ENCODE data around the gene TMEM106C. TPM values are rescaled to one million over a fixed set of nuclear protein-coding genes. Genes with fewer than 3 reads are reported as not detected.

The TMEM106C gene
- total and polyA plus RNA-seq, 7 experiments from 2014 or later = 20.7 to 120 (median 34.7) TPM

GRCh38 chr12:48007206-48007605, 43.8 kb downstream of the TMEM106C start:
- Mint-ChIP-seq H3K4me3 (no peak overlapping the region), H3K9me3 (peaks cover 0 to 1% (median 0%) of the 10 kb centered on the region in 11 donors), H3K27ac (no peak overlapping the region), H3K36me3 (no peaks in the 10 kb centered on the region), H3K4me1 (peaks cover 14 to 29% (median 26%) of the 10 kb centered on the region in 7 donors), H3K27me3 (peaks cover 69 to 87% (median 77%) of the 10 kb centered on the region in 5 donors)
- H3K9me3 ChIP-seq (ENCODE audit: control insufficient read depth in 2 of 3, low read length in 3 of 3) = no peaks in the 10 kb centered on the region
- no peak overlapping the region for H3K27ac ChIP-seq (ENCODE audit: low read depth, low read length)
- no peak overlapping the region for H3K4me3 ChIP-seq (ENCODE audit: low read length)
- no peak for DNase-seq
- no peak for ATAC-seq
- intact Hi-C loops (cut with micrococcal nuclease) = loop anchor here in 1 of 2 donors (10.0 kb wide), 1 partner anchor 608 kb away; no protein-coding TSS in a partner anchor
- peaks cover 25 to 33% of the 10 kb centered on the region in 2 donors for H3K27me3 ChIP-seq (ENCODE audit: control insufficient read depth in 2 of 2, insufficient read depth in 2 of 2, low read length in 2 of 2)
- ChIA-PET POLR2A (no interaction called here), CTCF (no interaction called here)
- H3K4me1 ChIP-seq (ENCODE audit: control insufficient read depth in 2 of 2, insufficient read depth in 2 of 2, low read length in 2 of 2) = peaks cover 25 to 32% of the 10 kb centered on the region in 2 donors
- H3K36me3 ChIP-seq (ENCODE audit: control insufficient read depth in 2 of 3, insufficient read depth in 3 of 3, low read length in 3 of 3) = no peaks in the 10 kb centered on the region

- no peak for ATAC-seq
- H3K4me1 ChIP-seq (ENCODE audit: control insufficient read depth in 2 of 2, insufficient read depth in 2 of 2, low read length in 2 of 2) = peaks cover 13 to 21% of the 10 kb centered on the region in 2 donors
- Mint-ChIP-seq H3K4me1 (peaks cover 6 to 17% (median 14%) of the 10 kb centered on the region in 7 donors), H3K27ac (no peak overlapping the region), H3K4me3 (no peak overlapping the region), H3K27me3 (peaks cover 62 to 85% (median 73%) of the 10 kb centered on the region in 5 donors), H3K36me3 (no peaks in the 10 kb centered on the region), H3K9me3 (peaks cover 0 to 1% (median 0%) of the 10 kb centered on the region in 11 donors)
- intact Hi-C loops (cut with micrococcal nuclease) = loop anchor here in 1 of 2 donors (10.0 kb wide), 1 partner anchor 606 kb away; no protein-coding TSS in a partner anchor
- no peaks in the 10 kb centered on the region for H3K36me3 ChIP-seq (ENCODE audit: control insufficient read depth in 2 of 3, insufficient read depth in 3 of 3, low read length in 3 of 3)
- peaks cover 15 to 23% of the 10 kb centered on the region in 2 donors for H3K27me3 ChIP-seq (ENCODE audit: control insufficient read depth in 2 of 2, insufficient read depth in 2 of 2, low read length in 2 of 2)
- H3K4me3 ChIP-seq (ENCODE audit: low read length) = no peak overlapping the region
- H3K27ac ChIP-seq (ENCODE audit: low read depth, low read length) = no peak overlapping the region
- CTCF ChIA-PET = no interaction called here
- H3K9me3 ChIP-seq (ENCODE audit: control insufficient read depth in 2 of 3, low read length in 3 of 3) = no peaks in the 10 kb centered on the region
- POLR2A ChIA-PET = interaction anchor here (1.2 kb wide), 1 partner anchor 10 kb away, joined by 3 read pairs; no protein-coding TSS in a partner anchor
- no peak for DNase-seq
Observed at GRCh38 chr12:48008349-48008748, 45.0 kb downstream of the TMEM106C start.

- Mint-ChIP-seq H3K27me3 (peaks cover 56 to 84% (median 67%) of the 10 kb centered on the region in 5 donors), H3K4me3 (no peak overlapping the region), H3K4me1 (peaks cover under 1 to 11% (median 9%) of the 10 kb centered on the region in 7 donors), H3K36me3 (no peaks in the 10 kb centered on the region), H3K9me3 (peaks cover 0 to 1% (median 0%) of the 10 kb centered on the region in 11 donors), H3K27ac (no peak overlapping the region)
- Histone ChIP-seq H3K9me3 (ENCODE audit: control insufficient read depth in 2 of 3, low read length in 3 of 3) (no peaks in the 10 kb centered on the region), H3K4me1 (ENCODE audit: control insufficient read depth in 2 of 2, insufficient read depth in 2 of 2, low read length in 2 of 2) (peaks cover 7 to 15% of the 10 kb centered on the region in 2 donors), H3K36me3 (ENCODE audit: control insufficient read depth in 2 of 3, insufficient read depth in 3 of 3, low read length in 3 of 3) (no peaks in the 10 kb centered on the region), H3K27ac (ENCODE audit: low read depth, low read length) (no peak overlapping the region), H3K27me3 (ENCODE audit: control insufficient read depth in 2 of 2, insufficient read depth in 2 of 2, low read length in 2 of 2) (peaks cover 13 to 17% of the 10 kb centered on the region in 2 donors), H3K4me3 (ENCODE audit: low read length) (no peak overlapping the region)
- no peak for ATAC-seq
- ChIA-PET CTCF (no interaction called here), POLR2A (interaction anchor here (1.2 kb wide), 1 partner anchor 10 kb away, joined by 3 read pairs; no protein-coding TSS in a partner anchor)
- no peak for DNase-seq
- intact Hi-C loops (cut with micrococcal nuclease) = loop anchor here in 1 of 2 donors (10.0 kb wide), 1 partner anchor 606 kb away; no protein-coding TSS in a partner anchor
Observed at GRCh38 chr12:48008950-48009349, 45.6 kb downstream of the TMEM106C start.

GRCh38 chr12:48009471-48009870, 46.1 kb downstream of the TMEM106C start:
- H3K27me3 ChIP-seq (ENCODE audit: control insufficient read depth in 2 of 2, insufficient read depth in 2 of 2, low read length in 2 of 2) = peaks cover 13% of the 10 kb centered on the region in 2 donors
- no peak overlapping the region for H3K27ac ChIP-seq (ENCODE audit: low read depth, low read length)
- ChIA-PET CTCF (no interaction called here), POLR2A (interaction anchor here (1.2 kb wide), 1 partner anchor 11 kb away, joined by 3 read pairs; no protein-coding TSS in a partner anchor)
- ATAC-seq (no peak), DNase-seq (no peak)
- peaks cover 56 to 86% (median 70%) of the 10 kb centered on the region in 5 donors for H3K27me3 Mint-ChIP-seq
- no peaks in the 10 kb centered on the region for H3K36me3 ChIP-seq (ENCODE audit: control insufficient read depth in 2 of 3, insufficient read depth in 3 of 3, low read length in 3 of 3)
- H3K4me3 Mint-ChIP-seq = no peak overlapping the region
- H3K27ac Mint-ChIP-seq = no peak overlapping the region
- H3K9me3 Mint-ChIP-seq = peaks cover 0 to 1% (median 0%) of the 10 kb centered on the region in 11 donors
- no peaks in the 10 kb centered on the region for H3K36me3 Mint-ChIP-seq
- peaks cover 0 to 11% (median 9%) of the 10 kb centered on the region in 7 donors for H3K4me1 Mint-ChIP-seq
- no peak overlapping the region for H3K4me3 ChIP-seq (ENCODE audit: low read length)
- intact Hi-C loops (cut with micrococcal nuclease) = loop anchor here in 1 of 2 donors (10.0 kb wide), 1 partner anchor 605 kb away; no protein-coding TSS in a partner anchor
- H3K9me3 ChIP-seq (ENCODE audit: control insufficient read depth in 2 of 3, low read length in 3 of 3) = no peaks in the 10 kb centered on the region
- peaks cover 5 to 10% of the 10 kb centered on the region in 2 donors for H3K4me1 ChIP-seq (ENCODE audit: control insufficient read depth in 2 of 2, insufficient read depth in 2 of 2, low read length in 2 of 2)

- peaks cover 0 to 6% (median 3%) of the 10 kb centered on the region in 7 donors for H3K4me1 Mint-ChIP-seq
- H3K27me3 ChIP-seq (ENCODE audit: control insufficient read depth in 2 of 2, insufficient read depth in 2 of 2, low read length in 2 of 2) = peaks cover 3 to 7% of the 10 kb centered on the region in 2 donors
- no peak overlapping the region for H3K27ac ChIP-seq (ENCODE audit: low read depth, low read length)
- no peak overlapping the region for H3K27ac Mint-ChIP-seq
- intact Hi-C loops (cut with micrococcal nuclease) = no loop called here
- no peaks in the 10 kb centered on the region for H3K36me3 ChIP-seq (ENCODE audit: control insufficient read depth in 2 of 3, insufficient read depth in 3 of 3, low read length in 3 of 3)
- H3K27me3 Mint-ChIP-seq = peaks cover 53 to 85% (median 65%) of the 10 kb centered on the region in 5 donors
- H3K4me3 Mint-ChIP-seq = no peak overlapping the region
- no peaks in the 10 kb centered on the region for H3K9me3 ChIP-seq (ENCODE audit: control insufficient read depth in 2 of 3, low read length in 3 of 3)
- H3K36me3 Mint-ChIP-seq = no peaks in the 10 kb centered on the region
- peaks cover 0 to 1% (median 0%) of the 10 kb centered on the region in 11 donors for H3K9me3 Mint-ChIP-seq
- ATAC-seq (no peak), DNase-seq (no peak)
- H3K4me1 ChIP-seq (ENCODE audit: control insufficient read depth in 2 of 2, insufficient read depth in 2 of 2, low read length in 2 of 2) = no peaks in the 10 kb centered on the region
- no peak overlapping the region for H3K4me3 ChIP-seq (ENCODE audit: low read length)
- ChIA-PET POLR2A (no interaction called here), CTCF (interaction anchor here (0.7 kb wide), 1 partner anchor 178 kb away, joined by 3 read pairs; no protein-coding TSS in a partner anchor)
Observed at GRCh38 chr12:48010366-48010970, 47.1 kb downstream of the TMEM106C start.

- no peaks in the 10 kb centered on the region for H3K36me3 Mint-ChIP-seq
- no peak overlapping the region for H3K27ac Mint-ChIP-seq
- H3K4me1 ChIP-seq (ENCODE audit: control insufficient read depth in 2 of 2, insufficient read depth in 2 of 2, low read length in 2 of 2) = no peaks in the 10 kb centered on the region
- H3K27me3 Mint-ChIP-seq = peaks cover 41 to 84% (median 49%) of the 10 kb centered on the region in 5 donors
- no peaks in the 10 kb centered on the region for H3K27me3 ChIP-seq (ENCODE audit: control insufficient read depth in 2 of 2, insufficient read depth in 2 of 2, low read length in 2 of 2)
- ChIA-PET POLR2A (no interaction called here), CTCF (interaction anchor here (0.6 kb wide), 1 partner anchor 16 kb away, joined by 6 read pairs; no protein-coding TSS in a partner anchor)
- no peaks in the 10 kb centered on the region for H3K9me3 ChIP-seq (ENCODE audit: control insufficient read depth in 2 of 3, low read length in 3 of 3)
- no peaks in the 10 kb centered on the region for H3K36me3 ChIP-seq (ENCODE audit: control insufficient read depth in 2 of 3, insufficient read depth in 3 of 3, low read length in 3 of 3)
- H3K4me3 ChIP-seq (ENCODE audit: low read length) = no peak overlapping the region
- intact Hi-C loops (cut with micrococcal nuclease) = no loop called here
- peaks cover 0 to under 1% (median 0%) of the 10 kb centered on the region in 11 donors for H3K9me3 Mint-ChIP-seq
- no peak overlapping the region for H3K4me3 Mint-ChIP-seq
- H3K27ac ChIP-seq (ENCODE audit: low read depth, low read length) = no peak overlapping the region
- ATAC-seq (no peak), DNase-seq (no peak)
- no peaks in the 10 kb centered on the region for H3K4me1 Mint-ChIP-seq
Observed at GRCh38 chr12:48012070-48012469, 48.7 kb downstream of the TMEM106C start.

Measured in naive thymus-derived CD4-positive, alpha-beta T cell (primary cell).